GM21515 (cell line): ENCODE data around the gene RBPJ.
"Not testable (repeated sequence)": the region's sequence is repeated elsewhere in the genome, so short reads cannot be mapped to it uniquely, and the experiment has no call there.

Experiments used
- ATAC-seq: cut with Tn5 transposase; IDR thresholded peaks from one replicate; pipeline ENCODE4 v1.9.1; 2021; ENCODE audit not compliant: unreplicated experiment

The RBPJ gene

DNA sequence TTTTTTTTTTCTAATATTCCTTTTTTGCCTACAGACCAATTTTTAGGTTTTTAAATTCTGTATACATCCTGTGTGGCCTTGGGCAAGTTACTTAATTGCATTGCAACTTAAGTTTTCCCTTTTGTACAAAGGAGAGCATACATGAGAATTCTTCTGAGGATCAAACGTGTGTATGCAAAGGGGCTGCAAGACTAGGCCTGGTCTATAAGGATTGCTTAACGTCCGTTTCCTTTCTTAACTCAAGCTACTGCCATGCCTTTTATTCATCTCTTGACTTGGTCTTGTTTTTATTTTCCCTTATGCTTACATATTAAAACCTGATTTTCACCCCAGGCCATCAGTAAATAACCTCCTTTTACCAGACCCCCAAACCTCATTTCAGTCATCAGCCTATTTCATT, 13.6 kb downstream of the RBPJ start:
- no peak for ATAC-seq

DNA sequence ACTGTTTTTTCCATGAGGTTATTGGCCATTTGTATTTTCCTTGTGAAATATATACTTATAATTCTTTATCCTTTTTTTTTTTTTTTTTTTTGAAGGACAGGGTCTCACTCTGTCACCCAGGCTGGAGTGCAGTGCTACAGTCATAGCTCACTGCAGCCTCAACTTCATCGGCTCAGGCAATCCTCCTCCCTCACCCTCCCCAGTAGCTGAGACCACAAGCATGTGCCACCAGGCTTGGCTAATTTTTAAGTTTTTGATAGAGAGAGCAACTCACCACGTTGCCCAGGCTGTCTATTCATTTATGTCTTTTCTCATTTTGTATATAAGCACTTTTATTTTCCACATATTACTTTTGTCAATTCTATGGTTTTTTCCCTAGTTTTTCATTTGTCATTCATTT, 16.8 kb downstream of the RBPJ start:
- ATAC-seq, result no peak

DNA sequence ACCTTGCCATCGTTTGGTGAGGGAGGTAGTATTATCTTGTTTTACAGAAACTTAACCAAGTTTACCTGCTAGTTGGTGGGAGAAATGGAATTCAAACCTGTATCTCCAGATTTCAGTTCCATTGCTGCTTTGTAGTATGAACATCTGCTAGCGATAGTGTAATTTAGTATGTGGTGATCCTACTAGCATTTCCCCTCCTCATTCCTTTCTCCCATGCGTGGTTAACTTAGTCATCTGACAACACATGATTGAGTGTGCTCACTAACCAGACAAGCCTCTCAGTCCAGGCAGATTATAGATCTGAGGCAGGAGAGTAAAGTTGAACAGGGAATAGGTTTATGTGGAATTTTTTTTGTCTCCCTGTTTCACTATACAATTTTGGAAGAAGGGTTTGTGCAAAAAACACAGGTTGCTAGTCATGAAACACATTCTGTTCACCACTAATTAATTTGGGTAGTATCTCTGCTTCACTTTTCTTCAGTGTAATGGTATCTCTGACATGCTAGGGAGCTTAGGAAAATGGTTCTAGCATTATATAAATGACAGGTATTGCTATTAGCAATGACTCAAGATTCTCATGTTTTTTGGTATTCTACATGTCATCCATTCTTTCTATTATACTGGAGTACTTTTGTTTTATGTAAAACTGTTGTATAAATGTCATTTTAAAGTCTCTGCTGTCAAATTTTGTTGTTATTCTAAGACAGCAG, 21.7 kb downstream of the RBPJ start:
- ATAC-seq, result no peak

DNA sequence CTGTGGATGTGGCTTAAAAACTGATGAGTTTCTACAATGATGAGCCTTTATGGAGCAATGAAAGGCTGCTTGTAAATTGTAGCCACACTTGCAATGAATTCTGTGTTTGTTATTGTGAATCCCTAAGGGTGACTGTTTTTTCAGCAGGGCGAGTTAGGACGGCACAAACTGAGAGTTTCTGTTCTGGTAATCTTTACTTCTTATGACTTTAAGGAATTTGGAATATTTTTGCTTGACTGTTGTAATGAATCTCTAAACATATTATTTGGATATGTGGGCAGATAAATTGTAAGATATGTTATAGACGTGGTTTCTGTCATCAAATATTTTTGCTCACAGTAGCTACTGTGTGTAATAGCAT, 22.2 kb downstream of the RBPJ start:
- ATAC-seq, result no peak

DNA sequence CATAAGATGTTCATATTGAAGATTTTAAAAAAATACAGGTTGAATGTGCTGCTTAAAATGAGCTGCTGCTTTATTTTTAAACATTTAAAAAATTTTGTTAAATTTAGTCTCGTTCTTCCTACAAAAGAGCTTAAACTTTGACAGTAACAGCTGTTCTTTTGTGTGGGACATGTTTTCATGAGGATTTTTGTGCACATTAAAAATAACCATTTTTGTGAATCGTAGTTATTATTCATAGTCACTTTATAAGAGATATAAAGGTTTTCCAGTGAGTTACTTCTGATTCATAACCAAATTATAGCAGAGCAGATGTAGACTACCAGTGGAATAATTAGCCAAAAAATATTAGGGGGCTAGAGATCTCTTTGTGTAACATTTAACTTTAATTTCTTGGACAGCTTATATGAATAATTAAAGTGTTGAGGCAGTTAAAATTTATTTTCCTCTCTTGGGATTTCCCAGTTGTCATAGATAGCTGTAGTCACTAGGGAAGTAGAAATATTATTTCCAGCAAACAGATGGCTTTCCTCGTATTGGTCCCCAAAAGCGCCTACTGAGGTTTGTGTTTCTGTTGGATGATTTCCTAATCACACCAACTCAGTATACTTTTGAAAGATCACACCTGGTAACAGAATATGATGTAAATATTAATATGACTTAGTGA, 24.2 kb downstream of the RBPJ start:
- no peak for ATAC-seq

DNA sequence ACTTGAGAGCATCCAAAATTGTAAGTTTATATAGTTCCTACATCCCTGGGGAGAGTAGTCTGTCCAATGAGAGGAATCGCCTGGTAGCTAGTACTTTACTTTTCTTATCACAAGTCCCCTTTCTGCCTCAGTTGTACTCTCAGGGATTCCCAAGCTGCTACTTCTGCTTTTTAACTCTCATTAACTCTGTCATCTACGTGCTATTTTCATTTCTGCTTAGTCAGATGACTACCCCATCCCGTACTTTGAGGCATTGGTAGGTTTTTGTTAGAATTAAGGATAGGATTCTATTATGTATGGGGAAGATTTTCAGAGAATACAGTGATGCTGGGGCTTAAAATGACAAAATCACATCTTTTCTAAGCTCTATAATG, 24.7 kb downstream of the RBPJ start:
- no peak for ATAC-seq

DNA sequence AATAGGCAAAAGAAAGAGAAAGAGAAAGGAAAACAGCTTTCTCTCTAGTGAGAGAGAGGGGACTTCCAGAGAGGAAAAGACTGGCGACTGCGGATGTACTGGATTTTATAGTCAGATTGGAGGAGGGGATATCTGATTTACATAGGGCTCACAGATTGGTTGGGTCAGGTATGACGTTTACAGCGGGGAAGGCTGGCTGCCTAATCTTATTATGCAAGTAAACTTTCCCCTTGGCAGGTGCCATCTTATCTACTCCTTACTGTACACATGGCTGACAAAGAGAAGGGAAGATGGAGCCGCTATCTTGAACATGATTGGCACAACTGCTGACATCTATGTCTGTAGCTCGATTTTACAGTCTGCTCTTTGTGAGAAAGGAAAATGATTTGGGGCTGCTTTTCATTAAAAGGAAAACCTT, 25.4 kb downstream of the RBPJ start:
- no peak for ATAC-seq

DNA sequence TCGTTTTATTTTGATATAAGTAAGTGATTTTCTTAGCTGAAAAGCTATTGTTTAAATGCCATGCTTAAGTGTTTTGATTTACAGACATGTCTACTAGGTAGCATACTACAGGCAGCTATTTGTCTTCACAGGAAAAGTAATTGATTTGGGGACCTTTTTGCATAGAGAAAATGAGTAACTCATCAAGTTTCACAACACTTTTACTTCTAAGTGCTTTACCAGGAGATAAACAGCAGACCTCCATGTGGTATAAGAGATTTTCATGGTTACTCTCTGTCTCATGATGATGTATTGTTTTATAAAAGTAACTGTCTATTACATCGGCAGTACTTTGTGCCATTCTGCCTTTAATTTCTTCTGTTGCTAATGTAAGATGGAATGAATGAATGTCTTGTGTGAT, 28.7 kb downstream of the RBPJ start:
- no peak for ATAC-seq

DNA sequence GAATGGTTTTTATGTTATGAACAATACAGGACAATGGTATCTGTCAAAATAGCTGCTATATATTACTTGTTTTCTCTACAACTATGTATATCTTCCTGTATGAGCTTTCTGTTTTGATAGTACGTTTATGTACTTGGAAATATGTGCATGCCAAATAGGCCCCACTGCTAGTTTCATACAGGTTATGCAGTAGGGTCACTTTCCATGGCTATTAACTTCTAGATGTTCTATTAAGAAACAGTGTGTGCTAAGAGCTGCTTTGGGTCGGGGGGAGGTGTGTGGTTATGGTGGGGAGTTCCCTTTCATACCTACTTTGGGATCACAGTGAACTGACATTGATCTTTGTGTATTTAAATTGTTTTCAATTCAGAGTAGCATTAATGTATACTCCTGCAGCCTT, 30.9 kb downstream of the RBPJ start:
- no peak for ATAC-seq

DNA sequence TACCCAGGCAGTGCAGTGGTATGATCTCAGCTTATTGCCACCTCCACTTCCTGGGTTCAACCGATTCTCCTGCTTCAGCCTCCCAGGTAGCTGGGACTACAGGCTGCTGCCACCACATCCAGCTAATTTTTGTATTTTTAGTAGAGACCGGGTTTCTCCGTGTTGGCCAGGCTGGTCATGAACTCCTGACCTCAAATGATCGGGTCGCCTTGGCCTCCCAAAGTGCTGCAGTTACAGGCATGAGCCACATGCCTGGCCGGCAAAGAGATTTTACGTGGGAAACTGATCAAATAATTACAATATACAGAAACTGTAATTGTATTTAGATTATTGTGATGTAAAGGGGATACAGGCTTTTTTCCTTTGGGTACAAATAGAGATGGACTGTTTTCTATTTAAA, 33.7 kb downstream of the RBPJ start:
- no peak for ATAC-seq

DNA sequence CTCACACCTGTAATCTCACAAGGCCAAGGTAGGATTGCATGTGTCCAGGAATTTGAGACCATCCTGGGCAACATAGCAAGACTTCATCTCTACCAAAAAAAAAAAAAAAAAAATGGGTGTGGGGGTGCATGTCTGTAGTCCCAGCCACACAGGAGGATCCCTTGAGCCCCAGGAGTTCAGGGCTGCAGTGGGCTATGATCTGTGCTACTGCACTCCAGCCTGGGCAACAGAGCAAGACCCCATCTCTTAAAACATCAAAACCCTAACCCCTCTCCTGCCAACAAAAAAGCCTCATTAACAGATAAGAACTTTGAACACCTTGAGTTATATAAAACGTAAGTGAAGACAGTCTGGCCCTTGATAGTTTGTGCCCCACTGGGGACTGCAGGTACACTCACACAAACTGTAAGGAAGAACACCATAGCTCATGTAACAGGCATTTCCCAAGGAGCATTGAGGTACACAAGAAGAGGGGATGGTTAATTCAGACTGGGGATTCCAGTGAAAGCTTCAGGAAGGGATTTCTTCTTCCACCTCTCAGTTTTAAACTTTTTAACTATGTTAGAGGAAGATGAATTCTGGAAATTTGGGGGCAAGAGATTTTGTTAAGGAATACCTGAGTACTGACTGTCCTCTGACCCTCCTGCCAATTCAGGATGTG, 34.7 kb downstream of the RBPJ start:
- no peak for ATAC-seq

DNA sequence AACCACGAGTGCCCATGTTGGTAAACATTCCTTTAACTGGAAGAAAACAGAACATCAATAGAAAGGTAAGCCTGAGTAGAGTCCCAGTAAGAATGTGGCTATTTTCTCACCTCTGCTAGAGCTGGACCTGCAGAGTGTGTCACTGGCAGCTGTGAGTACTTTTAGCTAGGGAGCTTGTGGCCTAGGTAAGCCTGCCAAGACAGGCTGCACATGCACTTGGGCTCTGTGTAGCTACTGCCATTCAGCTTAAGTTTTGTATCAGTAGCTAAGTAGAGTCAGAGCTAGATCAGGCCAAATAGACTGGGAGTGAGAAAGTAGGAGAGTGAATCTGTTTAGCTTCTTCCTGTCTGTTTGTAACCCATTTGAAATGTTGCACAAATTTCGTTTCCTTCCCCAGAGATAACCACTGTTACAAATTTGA, 35.3 kb downstream of the RBPJ start:
- ATAC-seq, result peak; percentile 58

DNA sequence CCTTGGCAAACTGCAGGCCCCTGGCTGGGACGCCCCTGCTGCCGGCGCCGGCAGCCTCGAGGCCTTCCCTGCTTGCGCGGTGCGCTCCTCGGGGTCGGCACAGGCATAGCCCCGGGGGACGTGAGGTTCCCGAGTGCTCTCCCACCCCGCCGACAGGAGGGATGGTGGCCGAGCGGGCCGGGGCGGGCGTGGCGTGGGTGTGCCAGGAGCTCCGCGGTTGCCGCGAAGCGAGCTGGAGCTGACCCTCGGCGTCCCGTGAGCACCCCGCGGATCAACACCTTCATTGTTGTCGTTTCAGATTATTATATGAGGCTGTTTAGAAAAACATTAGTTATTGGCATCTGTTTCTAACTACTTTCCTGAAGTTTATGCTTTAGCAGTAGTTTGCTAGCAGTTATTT, 38.7 kb downstream of the RBPJ start:
- not testable (repeated sequence) for ATAC-seq

DNA sequence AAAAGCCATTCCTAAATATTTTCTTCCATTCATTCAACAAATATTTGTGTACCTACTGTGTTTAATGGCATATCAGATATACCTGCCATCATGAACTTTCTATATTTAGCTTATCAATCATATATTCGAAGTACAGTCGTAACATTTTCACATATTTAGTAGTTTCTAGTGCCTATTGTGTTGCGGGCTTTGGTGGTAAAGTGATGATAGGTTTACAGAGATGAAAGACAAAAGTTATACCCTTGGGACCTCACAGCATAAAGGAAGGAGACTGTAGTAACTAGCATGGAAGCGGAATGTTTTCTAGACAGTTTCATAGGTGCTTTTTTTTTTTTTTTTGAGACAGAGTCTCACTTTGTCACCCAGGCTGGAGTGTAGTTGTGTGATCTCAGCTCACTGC, 39.5 kb downstream of the RBPJ start:
- no peak for ATAC-seq

DNA sequence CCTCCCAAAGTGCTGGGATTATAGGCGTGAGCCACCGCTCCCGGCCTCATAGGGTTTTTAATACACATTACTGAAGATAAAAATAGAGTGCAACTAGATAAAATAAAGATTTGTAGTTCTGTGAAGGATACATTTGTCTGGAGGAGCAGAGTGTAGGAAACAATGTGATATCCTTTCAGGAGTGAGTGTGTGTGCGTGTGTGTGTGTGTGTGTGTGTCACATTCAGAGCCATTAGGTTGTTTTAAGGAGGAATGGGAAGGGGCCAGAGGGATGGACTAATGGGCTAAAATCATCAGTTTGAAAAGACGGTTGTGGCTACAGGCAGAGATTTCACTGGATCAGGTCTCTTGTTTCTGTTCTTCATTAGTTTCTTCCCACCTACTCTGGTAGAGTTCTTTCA, 40.0 kb downstream of the RBPJ start:
- no peak for ATAC-seq

DNA sequence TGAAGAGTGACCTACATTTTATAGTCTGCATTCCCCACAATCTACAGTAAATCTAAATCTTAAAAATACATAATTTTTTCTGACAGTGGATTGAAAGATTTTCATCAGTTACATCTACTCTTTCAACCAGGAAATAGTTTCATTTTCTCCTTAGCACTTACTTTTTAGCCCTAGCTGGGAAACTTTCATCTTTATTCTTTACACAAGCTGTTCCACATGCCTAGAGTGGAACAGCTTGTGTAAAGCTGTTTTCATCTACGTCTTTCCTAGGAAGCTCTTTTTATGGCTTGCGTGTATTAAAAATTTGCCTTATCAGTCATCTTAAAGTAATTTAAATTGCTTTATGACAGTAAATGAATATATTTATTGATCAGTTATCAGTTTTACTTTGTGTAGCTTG, 40.5 kb downstream of the RBPJ start:
- ATAC-seq, result no peak

DNA sequence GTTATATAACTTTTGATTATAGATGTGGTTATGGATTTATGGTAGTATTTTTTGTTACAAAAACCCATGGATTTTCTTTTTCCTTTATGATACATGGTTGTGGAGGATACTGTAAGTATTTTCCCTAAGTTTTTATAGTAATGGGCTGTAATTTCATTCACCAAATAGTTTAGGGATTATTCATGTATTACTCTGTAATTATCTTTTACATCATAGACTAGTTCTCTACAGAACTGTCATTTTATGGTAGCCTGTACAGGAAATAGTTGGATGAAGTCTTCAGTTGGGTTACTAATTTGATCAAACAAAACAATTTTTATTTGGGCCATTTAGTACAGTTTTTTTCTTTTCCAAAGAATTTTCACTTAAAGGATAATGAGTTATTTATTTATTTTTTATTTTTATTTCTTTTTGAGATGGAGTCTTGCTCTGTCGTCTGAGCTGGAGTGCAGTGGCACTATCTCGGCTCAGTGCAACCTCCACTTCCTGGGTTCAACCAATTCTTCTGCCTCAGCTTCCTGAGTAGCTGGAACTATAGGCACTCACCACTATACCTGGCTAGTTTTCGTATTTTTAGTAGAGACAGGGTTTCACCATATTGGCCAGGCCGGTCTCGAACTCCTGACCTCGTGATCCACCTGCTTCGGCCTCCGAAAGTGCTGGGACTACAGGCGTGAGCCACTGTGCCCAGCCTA, 42.1 kb downstream of the RBPJ start:
- no peak for ATAC-seq

DNA sequence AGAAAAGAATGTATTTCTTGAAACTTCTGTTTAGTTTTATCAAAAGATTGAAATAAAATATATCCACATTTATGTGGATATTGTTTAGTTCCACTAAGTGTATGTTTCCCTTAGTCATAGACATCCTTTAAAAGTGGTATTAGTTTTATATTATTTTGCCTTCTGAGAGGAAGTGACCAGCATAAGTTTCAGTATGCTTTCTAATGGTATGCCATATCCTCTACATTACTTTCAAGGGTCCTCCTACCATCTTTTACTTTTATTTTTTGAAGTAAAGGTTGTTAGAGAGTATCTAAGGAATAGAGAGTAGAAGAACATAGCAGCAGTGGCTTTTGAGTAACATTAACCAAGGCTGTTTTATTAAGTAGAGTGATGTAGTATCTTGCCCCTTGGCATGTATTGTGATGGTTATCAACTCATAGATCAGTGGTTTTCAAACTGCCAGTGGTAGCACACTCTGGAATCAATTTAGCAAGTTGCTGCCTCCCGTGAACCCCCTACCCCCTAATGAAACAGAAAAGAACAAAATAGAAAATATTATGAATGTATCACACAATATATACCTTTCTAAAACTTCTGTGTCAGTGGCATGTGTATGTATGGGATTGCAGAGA, 44.8 kb downstream of the RBPJ start:
- ATAC-seq, result no peak

DNA sequence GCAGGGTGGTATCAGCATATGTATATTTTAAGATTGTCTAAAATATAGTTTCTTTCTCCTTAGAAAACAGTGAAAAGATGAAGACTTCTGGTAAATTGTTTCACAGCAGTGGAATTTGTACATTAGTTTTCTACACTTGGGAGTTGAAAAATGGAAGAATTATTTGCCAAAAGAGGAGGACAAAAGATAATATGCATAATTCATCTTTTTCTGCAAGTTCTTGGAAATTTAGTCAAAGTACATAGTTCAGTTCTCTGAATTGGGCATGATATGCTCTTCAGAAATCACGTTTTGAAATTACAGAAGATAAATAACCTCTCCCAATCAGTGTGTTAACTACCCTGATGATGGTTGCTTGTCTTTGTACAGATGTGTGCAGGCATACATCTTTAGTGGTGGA, 47.0 kb downstream of the RBPJ start:
- no peak for ATAC-seq

DNA sequence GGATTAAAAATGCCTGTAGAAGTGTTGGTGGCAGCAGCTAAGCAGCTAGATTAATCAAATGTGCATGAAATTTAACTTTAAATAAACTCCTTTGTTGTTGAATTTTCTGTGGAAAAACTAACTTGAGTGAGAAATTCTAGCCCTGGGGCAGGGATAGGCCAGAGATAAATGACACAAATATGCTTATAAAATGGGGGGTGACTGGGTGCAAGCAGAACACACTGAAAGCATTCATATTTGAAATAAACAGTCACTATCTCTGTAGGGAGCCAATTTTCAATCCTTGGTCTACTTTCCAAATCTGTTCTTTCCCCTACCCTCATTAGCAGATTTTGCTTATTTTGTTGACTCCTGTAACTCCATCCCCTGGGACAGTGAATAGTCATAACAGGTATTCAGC, 47.9 kb downstream of the RBPJ start:
- no peak for ATAC-seq

DNA sequence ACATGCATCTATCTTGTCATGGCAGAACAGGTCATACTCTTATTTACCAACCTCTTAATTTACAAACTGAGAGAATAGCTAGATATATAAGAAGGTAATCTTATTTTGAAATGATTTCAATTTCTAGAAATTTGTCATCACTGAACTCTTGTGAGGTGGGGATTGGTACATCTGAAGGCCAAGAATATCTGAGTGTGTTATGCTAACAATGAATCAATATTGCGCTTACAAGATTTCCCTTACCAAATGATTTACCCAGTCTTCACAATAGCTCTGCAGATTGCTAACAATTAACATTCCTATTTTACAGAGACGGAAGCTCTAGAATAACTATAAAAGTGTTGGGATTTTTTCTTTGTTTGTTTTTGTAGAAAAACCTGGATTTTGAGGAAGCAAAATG, 48.3 kb downstream of the RBPJ start:
- no peak for ATAC-seq

DNA sequence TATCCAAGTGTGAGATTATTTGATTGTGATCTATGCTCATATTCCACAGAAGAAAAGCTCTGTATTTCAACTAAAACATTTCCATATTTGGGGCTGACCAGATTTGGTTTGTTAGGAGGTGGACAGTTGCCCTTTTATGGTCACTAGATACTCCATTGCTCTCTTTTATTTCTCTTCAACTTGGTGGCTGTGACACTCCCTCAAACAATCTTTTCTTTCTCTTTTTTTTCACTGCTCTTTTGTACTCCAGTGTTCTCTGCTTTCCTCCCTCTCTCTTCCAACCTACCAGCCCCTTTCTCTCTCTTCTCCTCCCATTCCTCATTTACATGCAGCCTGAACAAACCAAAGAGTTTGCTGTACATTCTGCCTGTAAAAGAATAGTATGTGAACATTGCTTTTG, 48.8 kb downstream of the RBPJ start:
- ATAC-seq, result no peak
